DND-41 (cell line): ENCODE measurements around the gene FAM131A.

ENCODE experiments used
- ATAC-seq: fragments of 200-7000 bp; cut with Tn5 transposase; 3 replicates; pipeline ENCODE4 v1.9.1; 2021; ENCODE audit warnings: low read depth; ENCODE audit not compliant: insufficient read depth
- DNase-seq: peaks from one replicate; pipeline ENCODE4 v3.0.0-alpha.2; 2020
- H2AFZ ChIP-seq: 2 replicates; pipeline ENCODE4 v1.6.0; 2012; ENCODE audit warnings: low read depth, low read length
- H3K27ac ChIP-seq: 2 replicates; pipeline ENCODE4 v1.5.1; 2012; ENCODE audit warnings: low read length, inconsistent platforms
- H3K27me3 ChIP-seq: fragments of 200-600 bp; sonication (generic); 2 replicates; pipeline ENCODE4 v1.6.0; 2012; ENCODE audit warnings: low read length, mild to moderate bottlenecking, inconsistent platforms; ENCODE audit not compliant: insufficient read depth, poor library complexity
- H3K36me3 ChIP-seq: 2 replicates; pipeline ENCODE4 v1.5.1; 2012; ENCODE audit warnings: low read length, inconsistent platforms; ENCODE audit not compliant: insufficient read depth
- H3K4me1 ChIP-seq: 2 replicates; pipeline ENCODE4 v1.5.1; 2012; ENCODE audit warnings: mild to moderate bottlenecking, low read length; ENCODE audit not compliant: insufficient read depth
- H3K4me2 ChIP-seq: 2 replicates; pipeline ENCODE4 v1.6.0; 2012; ENCODE audit warnings: mild to moderate bottlenecking, moderate library complexity, low read length, inconsistent platforms; ENCODE audit not compliant: insufficient read depth
- H3K4me3 ChIP-seq, 2 experiments: fragments of 200-600 bp in 1 of 2; shearing (Covaris generic) in 1 of 2; 2 replicates each; pipeline ENCODE4 v1.5.1; 2012 to 2016; ENCODE audit warnings: inconsistent platforms in 2 of 2, low read length in 2 of 2, mild to moderate bottlenecking in 2 of 2, low read depth in 1 of 2, moderate library complexity in 1 of 2
- H3K79me2 ChIP-seq: 2 replicates; pipeline ENCODE4 v1.6.0; 2012; ENCODE audit warnings: low read length, inconsistent platforms; ENCODE audit not compliant: insufficient read depth
- H3K9ac ChIP-seq: 2 replicates; pipeline ENCODE4 v1.6.0; 2012; ENCODE audit warnings: low read depth, mild to moderate bottlenecking, inconsistent platforms, low read length, moderate library complexity
- H3K9me3 ChIP-seq: 2 replicates; pipeline ENCODE4 v1.5.1; 2012; ENCODE audit warnings: low read length, moderate library complexity, mild to moderate bottlenecking, inconsistent platforms; ENCODE audit not compliant: insufficient read depth, severe bottlenecking
- H4K20me1 ChIP-seq: 2 replicates; pipeline ENCODE4 v1.6.0; 2012; ENCODE audit warnings: low read length; ENCODE audit not compliant: insufficient read depth
- EZH2 ChIP-seq: IDR thresholded peaks from 3 replicates; pipeline ENCODE4 v1.6.1; 2012; ENCODE audit warnings: borderline replicate concordance, low read depth, mild to moderate bottlenecking, moderate library complexity, low read length, inconsistent platforms; ENCODE audit not compliant: severe bottlenecking
- TF ChIP-seq, protein P1 (sequence below): IDR thresholded peaks from 2 replicates; pipeline ENCODE4 v1.5.1; 2012; ENCODE audit warnings: borderline replicate concordance, low read length, moderate library complexity, mild to moderate bottlenecking; ENCODE audit not compliant: poor library complexity, severe bottlenecking; ENCODE audit errors: extremely low read depth

FAM131A gene

GRCh38 chr3:184357248-184358123, 20.1 kb downstream of the FAM131A start:
- peaks cover 29% of the 10 kb centered on the region for H4K20me1 ChIP-seq
- no peak overlapping the region for H3K27ac ChIP-seq
- no peak overlapping the region for H3K4me2 ChIP-seq
- H3K36me3 ChIP-seq, result peaks cover 14% of the 10 kb centered on the region
- peaks cover 15% of the 10 kb centered on the region for H3K4me1 ChIP-seq
- peaks cover 13% of the 10 kb centered on the region for H3K79me2 ChIP-seq
- H3K9ac ChIP-seq, result no peak overlapping the region
- no peak overlapping the region for H3K4me3 ChIP-seq
- DNase-seq (no peak), ATAC-seq (no peak)
- H2AFZ ChIP-seq, result no peak overlapping the region
- no peaks in the 10 kb centered on the region for H3K27me3 ChIP-seq
- TF ChIP-seq, protein P1, sequence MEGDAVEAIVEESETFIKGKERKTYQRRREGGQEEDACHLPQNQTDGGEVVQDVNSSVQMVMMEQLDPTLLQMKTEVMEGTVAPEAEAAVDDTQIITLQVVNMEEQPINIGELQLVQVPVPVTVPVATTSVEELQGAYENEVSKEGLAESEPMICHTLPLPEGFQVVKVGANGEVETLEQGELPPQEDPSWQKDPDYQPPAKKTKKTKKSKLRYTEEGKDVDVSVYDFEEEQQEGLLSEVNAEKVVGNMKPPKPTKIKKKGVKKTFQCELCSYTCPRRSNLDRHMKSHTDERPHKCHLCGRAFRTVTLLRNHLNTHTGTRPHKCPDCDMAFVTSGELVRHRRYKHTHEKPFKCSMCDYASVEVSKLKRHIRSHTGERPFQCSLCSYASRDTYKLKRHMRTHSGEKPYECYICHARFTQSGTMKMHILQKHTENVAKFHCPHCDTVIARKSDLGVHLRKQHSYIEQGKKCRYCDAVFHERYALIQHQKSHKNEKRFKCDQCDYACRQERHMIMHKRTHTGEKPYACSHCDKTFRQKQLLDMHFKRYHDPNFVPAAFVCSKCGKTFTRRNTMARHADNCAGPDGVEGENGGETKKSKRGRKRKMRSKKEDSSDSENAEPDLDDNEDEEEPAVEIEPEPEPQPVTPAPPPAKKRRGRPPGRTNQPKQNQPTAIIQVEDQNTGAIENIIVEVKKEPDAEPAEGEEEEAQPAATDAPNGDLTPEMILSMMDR, result no peak
- H3K9me3 ChIP-seq, result no peaks in the 10 kb centered on the region

- peaks cover 14% of the 10 kb centered on the region for H3K36me3 ChIP-seq
- no peak for ATAC-seq
- no peaks in the 10 kb centered on the region for H3K27me3 ChIP-seq
- H4K20me1 ChIP-seq, result peaks cover 29% of the 10 kb centered on the region
- H3K4me2 ChIP-seq, result no peak overlapping the region
- peaks cover 18% of the 10 kb centered on the region for H3K79me2 ChIP-seq
- H3K4me1 ChIP-seq, result peaks cover 15% of the 10 kb centered on the region
- DNase-seq, result no peak
- no peak overlapping the region for H3K27ac ChIP-seq
- no peaks in the 10 kb centered on the region for H3K9me3 ChIP-seq
- H3K4me3 ChIP-seq, result no peak overlapping the region
- H2AFZ ChIP-seq, result no peak overlapping the region
- H3K9ac ChIP-seq, result no peak overlapping the region
- TF ChIP-seq EZH2, result no peak
Measured at GRCh38 chr3:184358124-184358767, 20.8 kb downstream of the FAM131A start.

GRCh38 chr3:184358921-184359350, 21.5 kb downstream of the FAM131A start:
- Histone ChIP-seq H3K27me3 (no peaks in the 10 kb centered on the region), H3K4me1 (peaks cover 20% of the 10 kb centered on the region), H3K4me2 (no peak overlapping the region), H3K9me3 (no peaks in the 10 kb centered on the region), H3K27ac (no peak overlapping the region), H3K36me3 (peaks cover 11% of the 10 kb centered on the region), H3K9ac (no peak overlapping the region), H3K79me2 (peaks cover 25% of the 10 kb centered on the region), H4K20me1 (peaks cover 24% of the 10 kb centered on the region), H3K4me3 (no peak overlapping the region), H2AFZ (no peak overlapping the region)
- TF ChIP-seq EZH2, result no peak
- TF ChIP-seq, protein P1, result no peak
- no peak for ATAC-seq
- DNase-seq, result no peak

- Histone ChIP-seq H3K9ac (no peak overlapping the region), H3K4me3 (no peak overlapping the region), H3K36me3 (peaks cover 10% of the 10 kb centered on the region), H3K4me2 (peak overlapping the region; percentile 31; the same call in 1 of the 2 replicates), H3K79me2 (peaks cover 31% of the 10 kb centered on the region), H2AFZ (no peak overlapping the region), H3K4me1 (peaks cover 27% of the 10 kb centered on the region), H3K27ac (no peak overlapping the region), H3K27me3 (no peaks in the 10 kb centered on the region), H3K9me3 (no peaks in the 10 kb centered on the region), H4K20me1 (peaks cover 25% of the 10 kb centered on the region)
- TF ChIP-seq, protein P1, result no peak
- no peak for TF ChIP-seq EZH2
- ATAC-seq (no peak), DNase-seq (no peak)
Measured at GRCh38 chr3:184359610-184360009, 22.2 kb downstream of the FAM131A start.
